Measurements from ENCODE around the gene CRYZL1.

- TF ChIP-seq POLR2A (IDR thresholded peaks at IDR 0.05): no peak
- no peak for TF ChIP-seq CTCF (IDR thresholded peaks at IDR 0.05 in 4 of 5, conservative IDR thresholded peaks at IDR 0.05 in 1 of 5)
Measured at GRCh38 chr21:33541105-33541711, 100.3 kb downstream of the CRYZL1 start.
